Mesothelial cell of epicardium (in vitro differentiated cells): Measurements from ENCODE around the gene PAM. TPM values are rescaled to one million over a fixed set of nuclear protein-coding genes. Genes with fewer than 3 reads are reported as not detected.
A peak's percentile ranks its signal among the peaks of the same experiment; 100 is the strongest.

Source experiments
- DNase-seq, 2 experiments: peaks; one replicate each; pipeline ENCODE4 v3.0.0; 2021; ENCODE audit warnings: low spot score in 2 of 2; ENCODE audit not compliant: unreplicated experiment in 2 of 2
- H3K27ac Mint-ChIP-seq: 2 replicates; pipeline ENCODE4 v1.8.0; 2021; ENCODE audit warnings: mixed read lengths
- H3K27me3 Mint-ChIP-seq: 2 replicates; pipeline ENCODE4 v1.8.0; 2021; ENCODE audit warnings: low read depth, mixed read lengths
- H3K36me3 Mint-ChIP-seq: 2 replicates; pipeline ENCODE4 v1.8.0; 2021; ENCODE audit warnings: mixed read lengths
- H3K4me1 Mint-ChIP-seq: 2 replicates; pipeline ENCODE4 v1.8.0; 2021; ENCODE audit warnings: mixed read lengths
- H3K4me3 Mint-ChIP-seq: 2 replicates; pipeline ENCODE4 v1.8.0; 2021; ENCODE audit warnings: mild to moderate bottlenecking, moderate library complexity, mixed read lengths
- H3K9me3 Mint-ChIP-seq: 2 replicates; pipeline ENCODE4 v1.8.0; 2021; ENCODE audit warnings: mixed read lengths
- total RNA-seq: library from RNA; stranded (reverse); gene quantifications from 3 replicates; pipeline ENCODE4 v1.2.1, GENCODE V29; 2021
- TF ChIP-seq, protein P1 (sequence below): fragments of 200-600 bp; sonication (generic); IDR thresholded peaks from one replicate; pipeline ENCODE4 v1.5.0; 2021; ENCODE audit warnings: antibody characterized with exemption; ENCODE audit not compliant: unreplicated experiment

Gene PAM
- total RNA-seq, 1 donor from 2014 or later, result 94.3 TPM

DNA sequence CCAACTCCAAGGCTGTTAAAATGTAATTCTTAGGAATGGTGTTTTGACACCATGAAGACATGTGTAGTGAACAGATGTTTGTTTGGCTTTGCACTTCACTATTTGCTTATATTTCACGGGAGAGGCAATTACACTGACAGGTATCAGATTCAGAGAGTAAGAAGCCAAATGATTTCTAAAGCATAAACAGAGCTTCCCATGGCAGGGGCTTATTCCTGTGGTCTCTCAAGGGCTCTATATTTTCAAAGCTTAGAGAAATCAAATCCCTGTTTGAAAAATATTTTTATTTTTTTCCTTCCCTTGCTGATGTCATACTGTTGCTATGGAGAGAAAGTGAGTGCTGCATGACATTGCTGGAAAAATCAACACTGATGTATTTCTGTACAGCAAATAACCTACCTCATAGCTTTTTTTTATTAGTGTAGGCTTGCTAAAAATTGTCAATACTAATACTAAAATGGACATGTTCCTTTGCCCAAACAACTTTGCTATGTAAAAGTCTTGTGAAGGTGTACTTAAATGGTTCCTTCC lies 203.4 kb downstream of the PAM start:
- no peak overlapping the region for H3K4me3 Mint-ChIP-seq
- DNase-seq, result no peak
- H3K36me3 Mint-ChIP-seq, result no peaks in the 10 kb centered on the region
- H3K9me3 Mint-ChIP-seq, result no peaks in the 10 kb centered on the region
- peak overlapping the region; percentile 43 for H3K27ac Mint-ChIP-seq
- TF ChIP-seq, protein P1, sequence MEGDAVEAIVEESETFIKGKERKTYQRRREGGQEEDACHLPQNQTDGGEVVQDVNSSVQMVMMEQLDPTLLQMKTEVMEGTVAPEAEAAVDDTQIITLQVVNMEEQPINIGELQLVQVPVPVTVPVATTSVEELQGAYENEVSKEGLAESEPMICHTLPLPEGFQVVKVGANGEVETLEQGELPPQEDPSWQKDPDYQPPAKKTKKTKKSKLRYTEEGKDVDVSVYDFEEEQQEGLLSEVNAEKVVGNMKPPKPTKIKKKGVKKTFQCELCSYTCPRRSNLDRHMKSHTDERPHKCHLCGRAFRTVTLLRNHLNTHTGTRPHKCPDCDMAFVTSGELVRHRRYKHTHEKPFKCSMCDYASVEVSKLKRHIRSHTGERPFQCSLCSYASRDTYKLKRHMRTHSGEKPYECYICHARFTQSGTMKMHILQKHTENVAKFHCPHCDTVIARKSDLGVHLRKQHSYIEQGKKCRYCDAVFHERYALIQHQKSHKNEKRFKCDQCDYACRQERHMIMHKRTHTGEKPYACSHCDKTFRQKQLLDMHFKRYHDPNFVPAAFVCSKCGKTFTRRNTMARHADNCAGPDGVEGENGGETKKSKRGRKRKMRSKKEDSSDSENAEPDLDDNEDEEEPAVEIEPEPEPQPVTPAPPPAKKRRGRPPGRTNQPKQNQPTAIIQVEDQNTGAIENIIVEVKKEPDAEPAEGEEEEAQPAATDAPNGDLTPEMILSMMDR, result no peak
- H3K4me1 Mint-ChIP-seq, result peaks cover 2% of the 10 kb centered on the region
- H3K27me3 Mint-ChIP-seq, result no peaks in the 10 kb centered on the region

DNA sequence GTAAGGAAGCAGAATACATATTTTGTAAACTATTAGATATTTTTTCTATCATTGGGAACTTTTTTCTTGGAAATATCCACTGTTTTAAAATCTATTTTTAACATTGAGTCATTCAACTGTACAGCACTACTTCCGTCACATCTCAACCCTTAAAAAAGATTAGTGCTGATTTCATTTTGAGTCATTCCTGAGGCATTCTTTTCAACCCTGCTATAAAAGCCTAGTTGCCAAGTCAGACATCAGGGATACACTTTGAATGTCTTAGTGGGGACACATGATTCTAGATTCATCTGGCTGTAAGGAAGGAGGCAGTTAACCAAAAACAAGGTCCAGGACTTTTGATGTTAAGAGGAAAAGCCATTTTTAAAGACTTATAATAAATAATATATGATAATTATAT lies 203.9 kb downstream of the PAM start:
- Mint-ChIP-seq H3K27ac (peak overlapping the region; percentile 81), H3K36me3 (no peaks in the 10 kb centered on the region), H3K27me3 (no peaks in the 10 kb centered on the region), H3K4me3 (no peak overlapping the region), H3K4me1 (peaks cover 4% of the 10 kb centered on the region), H3K9me3 (no peaks in the 10 kb centered on the region)
- DNase-seq, result no peak
- TF ChIP-seq, protein P1, result no peak

DNA sequence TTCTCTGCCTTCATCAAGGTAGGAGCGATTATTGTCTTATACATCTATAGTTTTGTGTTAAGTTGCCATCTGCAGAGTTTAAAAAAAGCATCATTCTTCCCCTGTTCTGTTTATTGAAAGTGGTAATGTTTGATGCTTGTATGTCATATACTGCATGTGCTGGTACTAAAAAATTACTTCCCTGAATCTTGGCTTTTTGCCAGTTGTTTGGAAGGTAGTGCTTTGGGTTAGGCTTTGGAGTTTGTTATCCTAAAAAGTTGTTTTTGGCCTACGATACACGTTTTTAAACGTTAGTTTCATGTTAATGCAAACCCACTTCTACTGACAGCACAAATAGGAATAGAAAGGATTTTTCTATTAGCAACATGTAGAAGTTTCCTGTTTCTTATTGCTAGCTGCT lies 206.6 kb downstream of the PAM start:
- no peaks in the 10 kb centered on the region for H3K36me3 Mint-ChIP-seq
- H3K4me3 Mint-ChIP-seq, result no peak overlapping the region
- TF ChIP-seq, protein P1, result no peak
- peaks cover 4% of the 10 kb centered on the region for H3K4me1 Mint-ChIP-seq
- no peaks in the 10 kb centered on the region for H3K27me3 Mint-ChIP-seq
- DNase-seq, result no peak
- no peaks in the 10 kb centered on the region for H3K9me3 Mint-ChIP-seq
- no peak overlapping the region for H3K27ac Mint-ChIP-seq

DNA sequence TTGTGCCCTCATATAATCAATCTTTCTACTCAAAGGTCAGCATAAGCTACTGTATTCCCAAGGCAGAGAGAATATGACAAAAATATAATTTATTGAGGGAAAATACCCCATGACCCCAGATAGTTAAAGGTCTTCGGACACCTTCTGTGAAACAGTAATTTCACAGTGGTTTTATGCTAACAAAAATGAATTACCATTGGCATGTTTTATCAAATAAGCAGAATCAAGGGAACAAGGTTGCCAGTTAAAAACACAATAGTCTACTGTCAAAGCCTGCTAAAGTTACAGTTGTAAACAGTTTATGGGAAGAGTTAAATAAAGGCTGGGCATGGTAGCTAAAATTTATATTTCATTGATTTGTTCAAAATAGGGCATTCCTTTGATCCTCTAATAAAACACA lies 210.5 kb downstream of the PAM start:
- Mint-ChIP-seq H3K4me3 (no peak overlapping the region), H3K4me1 (peaks cover 2% of the 10 kb centered on the region), H3K9me3 (no peaks in the 10 kb centered on the region), H3K27me3 (no peaks in the 10 kb centered on the region), H3K27ac (no peak overlapping the region), H3K36me3 (peaks cover 4% of the 10 kb centered on the region)
- TF ChIP-seq, protein P1, result no peak
- DNase-seq, result no peak

DNA sequence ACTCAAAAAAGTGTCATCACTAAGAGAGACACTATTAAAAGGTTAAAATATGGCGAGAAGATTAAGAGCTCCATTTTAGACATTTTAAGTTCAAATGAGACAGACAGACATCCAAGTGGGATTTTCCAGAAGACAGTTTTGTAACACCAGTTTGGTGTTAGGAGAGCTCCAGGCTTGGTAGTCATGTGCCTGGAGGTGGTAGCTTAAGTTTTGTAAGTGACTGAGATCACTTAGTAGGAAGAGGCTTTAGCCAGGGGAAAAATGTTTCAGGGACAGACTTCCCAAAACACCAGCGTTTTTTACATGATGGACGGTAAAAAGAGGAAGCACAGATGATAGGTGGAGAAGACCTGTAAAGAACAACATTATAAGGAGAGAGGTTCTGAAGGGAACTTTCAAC lies 214.5 kb downstream of the PAM start:
- H3K36me3 Mint-ChIP-seq, result peaks cover 4% of the 10 kb centered on the region
- no peaks in the 10 kb centered on the region for H3K27me3 Mint-ChIP-seq
- no peaks in the 10 kb centered on the region for H3K9me3 Mint-ChIP-seq
- no peaks in the 10 kb centered on the region for H3K4me1 Mint-ChIP-seq
- H3K27ac Mint-ChIP-seq, result no peak overlapping the region
- TF ChIP-seq, protein P1, result no peak
- no peak for DNase-seq
- no peak overlapping the region for H3K4me3 Mint-ChIP-seq
